ES-I3 (cell line): ENCODE data around the gene AFF4.
"Not testable (repeated sequence)": the region's sequence is repeated elsewhere in the genome, so short reads cannot be mapped to it uniquely, and the experiment has no call there.

ENCODE experiments used
- H3K36me3 ChIP-seq: 2 replicates; pipeline ENCODE4 v1.6.1; 2013; ENCODE audit warnings: mild to moderate bottlenecking, low read length, control low read depth, moderate library complexity; ENCODE audit not compliant: insufficient read depth
- H3K4me1 ChIP-seq: 2 replicates; pipeline ENCODE4 v1.6.1; 2013; ENCODE audit warnings: mild to moderate bottlenecking, control low read depth, low read length; ENCODE audit not compliant: insufficient read depth
- H3K9ac ChIP-seq: 2 replicates; pipeline ENCODE4 v1.6.1; 2013; ENCODE audit warnings: low read depth, mild to moderate bottlenecking, low read length, moderate library complexity
- H3K9me3 ChIP-seq: 2 replicates; pipeline ENCODE4 v1.6.1; 2013; ENCODE audit warnings: mild to moderate bottlenecking, low read length, moderate library complexity; ENCODE audit not compliant: control insufficient read depth, insufficient read depth

Gene AFF4

DNA sequence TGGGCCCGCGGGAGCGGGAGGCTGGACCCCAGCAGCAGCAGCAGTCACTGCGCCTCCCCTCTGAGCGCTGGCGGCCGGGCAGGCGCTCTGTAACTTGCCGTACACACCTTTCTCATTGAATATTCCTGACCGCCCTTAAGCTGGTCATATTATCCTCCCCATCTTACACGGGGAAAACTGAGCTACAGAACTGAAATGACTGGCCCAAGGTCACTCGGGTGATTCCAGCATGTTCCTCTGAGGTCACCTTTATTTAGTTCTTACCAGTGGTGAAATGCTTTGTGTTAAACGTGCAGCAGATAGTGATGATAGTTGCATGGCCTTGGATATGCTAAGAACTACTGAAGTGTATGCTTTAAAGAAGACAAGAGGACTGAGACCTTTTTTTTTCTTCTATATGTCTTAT, 96.4 kb downstream of the AFF4 start:
- no peaks in the 10 kb centered on the region for H3K9me3 ChIP-seq
- H3K9ac ChIP-seq: peak overlapping the region; percentile 84
- peaks cover 5% of the 10 kb centered on the region; the same call in 1 of the 2 replicates for H3K36me3 ChIP-seq
- H3K4me1 ChIP-seq: peaks cover 17% of the 10 kb centered on the region

GRCh38 chr5:132866342-132867045, 96.9 kb downstream of the AFF4 start, which contains the start of the genes GDF9 and UQCRQ:
TSS of gene GDF9 (minus strand) at chr5:132866469. CDS start at chr5:132864533, 1,936 bp downstream.
TSS of gene UQCRQ (plus strand) at chr5:132866642. CDS start at chr5:132866882, 240 bp downstream.
- Histone ChIP-seq H3K4me1 (peaks cover 17% of the 10 kb centered on the region), H3K9me3 (no peaks in the 10 kb centered on the region), H3K9ac (peak within 1 kb of the TSS; percentile 84), H3K36me3 (0 out of 2 replicates have a peak, but pooled peaks cover 3% of the 10 kb centered on the region)

GRCh38 chr5:132865668-132866341, 97.6 kb downstream of the AFF4 start:
- Histone ChIP-seq H3K9me3 (no peaks in the 10 kb centered on the region), H3K4me1 (peaks cover 17% of the 10 kb centered on the region), H3K36me3 (0 out of 2 replicates have a peak, but pooled peaks cover 3% of the 10 kb centered on the region), H3K9ac (peak overlapping the region; percentile 84)

DNA sequence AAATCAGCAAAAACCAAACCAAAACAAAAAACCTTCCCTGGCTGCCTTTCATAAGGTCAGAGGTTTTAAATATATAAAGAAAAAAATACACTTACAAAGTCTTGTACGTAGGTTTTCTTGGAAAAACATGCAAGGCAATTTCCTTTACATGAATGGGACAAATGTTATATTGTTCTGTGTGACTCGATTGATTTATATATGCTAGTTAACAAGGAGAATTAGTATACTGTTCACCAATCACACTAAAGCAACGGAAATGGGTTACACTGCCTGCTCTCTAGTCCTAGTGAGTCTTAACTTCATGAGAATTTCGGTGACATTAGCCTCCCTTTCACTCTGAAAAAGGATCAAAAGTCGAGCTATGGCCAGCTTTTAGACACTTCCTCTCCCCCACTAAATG, 102.7 kb downstream of the AFF4 start:
- Histone ChIP-seq H3K9ac (no peak overlapping the region), H3K4me1 (peaks cover 11% of the 10 kb centered on the region), H3K36me3 (no peaks in the 10 kb centered on the region), H3K9me3 (no peaks in the 10 kb centered on the region)

DNA sequence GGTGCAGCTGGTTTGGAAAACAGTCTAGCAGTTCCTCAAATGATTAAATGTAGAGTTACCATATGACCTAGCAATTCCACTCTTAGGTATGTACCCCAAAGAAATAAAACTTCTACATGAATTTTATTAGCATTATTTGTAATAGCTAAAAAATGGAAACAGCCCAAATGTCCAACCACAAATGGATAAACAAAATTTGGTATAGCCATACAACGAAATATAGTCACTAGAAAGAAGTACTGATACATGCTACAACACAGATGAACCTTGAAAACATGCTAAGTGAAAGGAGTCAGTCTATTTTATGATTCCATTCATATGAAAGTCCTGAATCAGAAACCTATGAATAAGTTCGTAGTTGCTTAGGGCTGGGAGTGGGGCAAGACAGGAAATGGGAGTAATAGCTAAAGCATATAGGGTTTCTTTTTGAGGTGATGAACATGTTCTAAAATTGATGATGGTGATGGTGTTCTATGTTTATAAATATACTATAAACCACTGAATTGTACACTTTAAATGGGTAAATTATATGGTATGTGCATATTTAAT, 103.5 kb downstream of the AFF4 start:
- Histone ChIP-seq H3K9me3 (no peaks in the 10 kb centered on the region), H3K4me1 (peaks cover 3% of the 10 kb centered on the region; the same call in 1 of the 2 replicates), H3K9ac (no peak overlapping the region), H3K36me3 (no peaks in the 10 kb centered on the region)

DNA sequence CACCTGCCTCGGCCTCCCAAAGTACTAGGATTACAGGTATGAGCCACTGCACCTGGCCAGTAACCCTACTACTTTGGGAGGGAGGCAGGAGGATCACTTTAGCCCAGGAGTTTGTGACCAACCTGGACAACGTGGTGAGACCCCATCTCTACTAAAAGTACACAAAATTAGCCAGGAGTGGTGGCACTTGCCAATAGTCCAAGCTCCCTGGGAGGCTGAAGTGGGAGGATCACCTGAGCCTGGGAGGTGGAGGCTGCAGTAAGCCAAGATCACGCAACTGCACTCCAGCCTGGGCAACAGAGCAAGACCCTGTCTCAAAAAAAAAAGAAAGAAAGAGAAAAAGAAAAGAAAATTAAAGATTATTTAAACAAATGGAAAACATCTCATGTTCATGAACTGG, 107.4 kb downstream of the AFF4 start:
- Histone ChIP-seq H3K4me1 (peaks cover 11% of the 10 kb centered on the region; the same call in 1 of the 2 replicates), H3K9me3 (no peaks in the 10 kb centered on the region), H3K36me3 (no peaks in the 10 kb centered on the region), H3K9ac (no peak overlapping the region)

DNA sequence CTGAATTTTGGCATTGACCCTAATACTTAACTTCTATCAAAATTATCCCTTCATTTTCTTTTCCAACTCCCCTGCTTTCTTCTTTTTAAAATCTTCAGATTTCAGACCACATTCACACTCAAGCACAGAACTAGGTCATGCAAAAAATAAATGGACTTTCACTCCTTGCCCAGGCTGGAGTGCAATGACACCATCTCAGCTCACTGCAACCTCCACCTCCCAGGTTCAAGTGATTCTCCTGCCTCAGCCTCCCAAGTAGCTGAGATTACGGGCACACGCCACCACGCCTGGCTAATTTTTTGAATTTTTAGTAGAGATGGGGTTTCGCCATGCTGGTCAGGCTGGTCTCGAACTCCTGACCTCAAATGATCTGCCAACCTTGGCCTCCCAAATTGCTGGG, 108.4 kb downstream of the AFF4 start:
- peaks cover 11% of the 10 kb centered on the region; the same call in 1 of the 2 replicates for H3K4me1 ChIP-seq
- H3K9me3 ChIP-seq, H3K9ac ChIP-seq, H3K36me3 ChIP-seq: not testable (repeated sequence)

- Histone ChIP-seq H3K4me1 (peaks cover 11% of the 10 kb centered on the region; the same call in 1 of the 2 replicates), H3K9ac (no peak overlapping the region), H3K9me3 (no peaks in the 10 kb centered on the region), H3K36me3 (no peaks in the 10 kb centered on the region)
Observed at GRCh38 chr5:132854301-132854700, 109.1 kb downstream of the AFF4 start.

DNA sequence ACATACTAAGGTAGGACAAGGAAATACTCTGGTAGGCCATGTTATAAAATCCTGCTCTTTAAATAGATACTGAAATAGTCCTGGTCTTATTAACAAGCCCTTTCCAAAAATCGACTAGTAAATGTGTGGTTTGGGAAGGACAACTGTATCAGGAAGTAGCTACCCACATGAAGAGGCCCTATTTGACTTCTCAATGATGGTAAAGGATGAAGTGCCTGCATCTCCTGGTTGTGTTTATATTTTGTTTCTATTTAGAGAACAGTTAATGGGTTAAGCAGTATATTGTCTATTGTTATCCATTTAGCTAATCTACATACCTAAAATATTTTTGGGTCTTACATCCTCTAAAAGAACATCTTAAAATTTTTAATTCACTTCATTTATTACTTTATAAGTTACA, 109.6 kb downstream of the AFF4 start:
- Histone ChIP-seq H3K4me1 (peaks cover 11% of the 10 kb centered on the region; the same call in 1 of the 2 replicates), H3K9me3 (no peaks in the 10 kb centered on the region), H3K9ac (no peak overlapping the region), H3K36me3 (no peaks in the 10 kb centered on the region)

DNA sequence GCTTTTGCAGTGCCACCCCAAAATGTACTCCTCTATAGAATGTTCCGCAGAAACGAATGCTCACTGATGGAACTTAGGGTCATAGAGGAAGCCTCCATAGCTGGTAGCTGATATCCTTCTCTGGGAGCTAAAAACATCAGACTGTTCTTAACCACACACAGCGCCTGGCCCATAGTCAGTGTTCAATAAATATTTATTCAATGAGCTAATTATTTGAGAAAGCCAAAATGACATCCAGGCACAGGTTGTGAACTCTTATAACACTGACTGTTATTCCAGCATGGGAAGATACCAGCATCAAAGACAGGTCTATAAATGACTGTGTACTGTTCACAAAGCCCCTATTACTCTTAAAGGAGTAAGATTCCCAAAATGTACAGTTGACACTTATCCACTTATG, 110.1 kb downstream of the AFF4 start:
- Histone ChIP-seq H3K36me3 (no peaks in the 10 kb centered on the region), H3K4me1 (peaks cover 11% of the 10 kb centered on the region; the same call in 1 of the 2 replicates), H3K9me3 (no peaks in the 10 kb centered on the region), H3K9ac (no peak overlapping the region)

DNA sequence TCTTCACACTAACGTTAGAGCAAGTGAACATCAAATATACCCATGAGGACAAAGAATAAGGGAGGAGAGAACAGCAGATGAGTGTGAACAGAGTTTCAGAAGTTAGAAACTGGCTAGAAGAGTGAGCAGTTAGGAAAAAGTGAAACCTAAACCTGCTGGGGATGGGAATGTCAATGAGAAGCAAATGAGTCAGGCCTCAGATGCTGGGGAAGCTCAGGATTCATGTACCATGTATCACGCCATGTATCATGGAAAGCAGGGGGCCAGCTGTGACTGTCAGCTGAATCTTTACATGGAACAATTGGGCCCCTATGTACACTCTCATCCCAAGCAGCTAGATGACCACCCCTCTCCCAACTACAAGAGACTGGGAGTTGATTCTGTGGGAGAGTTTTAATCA, 113.4 kb downstream of the AFF4 start:
- H3K9ac ChIP-seq: no peak overlapping the region
- no peaks in the 10 kb centered on the region for H3K9me3 ChIP-seq
- peaks cover 11% of the 10 kb centered on the region; the same call in 1 of the 2 replicates for H3K4me1 ChIP-seq
- no peaks in the 10 kb centered on the region for H3K36me3 ChIP-seq

GRCh38 chr5:132849347-132849746, 114.1 kb downstream of the AFF4 start:
- Histone ChIP-seq H3K4me1 (peaks cover 9% of the 10 kb centered on the region; the same call in 1 of the 2 replicates), H3K9me3 (no peaks in the 10 kb centered on the region), H3K36me3 (no peaks in the 10 kb centered on the region), H3K9ac (no peak overlapping the region)

DNA sequence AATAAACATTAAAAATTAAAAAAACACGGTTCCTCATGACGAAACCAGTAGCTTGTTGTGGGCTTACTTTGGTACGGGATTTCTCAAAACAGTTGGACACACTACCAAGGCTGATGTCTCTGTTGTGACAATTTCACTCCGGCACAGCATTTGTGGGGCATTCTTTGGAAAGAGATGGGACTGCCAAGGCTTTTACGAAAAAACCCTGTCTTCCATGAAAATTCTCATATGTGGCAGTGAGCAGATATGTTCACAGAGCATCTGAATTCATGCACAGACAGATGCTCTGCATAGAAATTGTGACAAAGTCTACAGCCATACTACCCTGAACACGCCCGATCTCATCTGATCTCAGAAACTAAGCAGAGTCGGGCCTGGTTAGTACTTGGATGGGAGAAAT, 115.2 kb downstream of the AFF4 start:
- no peaks in the 10 kb centered on the region for H3K36me3 ChIP-seq
- H3K9me3 ChIP-seq: no peaks in the 10 kb centered on the region
- peaks cover under 1% of the 10 kb centered on the region; the same call in 1 of the 2 replicates for H3K4me1 ChIP-seq
- H3K9ac ChIP-seq: no peak overlapping the region

DNA sequence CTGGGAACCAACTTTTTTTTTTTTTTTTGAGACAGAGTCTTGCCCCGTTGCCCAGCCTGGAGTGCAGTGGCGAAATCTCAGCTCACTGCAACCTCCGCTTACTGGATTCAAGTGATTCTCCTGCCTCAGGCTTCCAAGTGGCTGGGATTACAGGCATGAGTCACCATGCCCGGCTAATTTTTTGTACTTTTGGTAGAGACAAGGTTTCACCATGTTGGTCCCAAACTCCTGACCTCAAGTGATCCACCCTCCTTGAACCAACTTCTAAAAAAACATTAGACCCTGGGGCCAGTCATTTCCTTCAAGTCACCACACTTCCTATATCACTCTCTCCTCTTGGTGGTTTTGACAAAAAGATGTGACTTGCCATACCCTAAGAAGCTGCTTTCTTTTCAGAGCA, 122.1 kb downstream of the AFF4 start:
- Histone ChIP-seq H3K9me3 (no peaks in the 10 kb centered on the region), H3K9ac (no peak overlapping the region)

More for the DNA sequence above, 122.1 kb downstream of the AFF4 start:
- Histone ChIP-seq H3K36me3 (no peaks in the 10 kb centered on the region), H3K4me1 (no peaks in the 10 kb centered on the region; the same call in 1 of the 2 replicates)
